ENCODE measurements around the gene ANO7.

- no peak for TF ChIP-seq EZH2 (optimal IDR thresholded peaks at IDR 0.05; ENCODE audit: low read depth, low read length)
- TF ChIP-seq CTCF (IDR thresholded peaks at IDR 0.05; ENCODE audit: low read length) = no peak
- TF ChIP-seq EZH2phosphoT487 (IDR thresholded peaks at IDR 0.05; ENCODE audit: low read length) = no peak
Measured at GRCh38 chr2:241183221-241183620, 5.3 kb upstream of the ANO7 start.

All from MM.1S (cell line).